HepG2 (cell line): ENCODE results near the gene CCDC142. TPM values are rescaled to one million over a fixed set of nuclear protein-coding genes. Genes with fewer than 3 reads are reported as not detected.

Experiments used
- DPF2 ChIP-seq: sonication (generic); formaldehyde crosslinking; IDR thresholded peaks from 2 replicates; pipeline ENCODE4 v1.4.0; 2020; ENCODE audit warnings: mild to moderate bottlenecking, low read depth, missing genetic modification reagents, borderline replicate concordance
- RARA ChIP-seq: IDR thresholded peaks from 2 replicates; pipeline ENCODE4 v1.6.1; 2016; ENCODE audit warnings: missing genetic modification reagents, missing compliant biosample characterization
- SALL1 ChIP-seq: sonication (generic); formaldehyde crosslinking; IDR thresholded peaks from 2 replicates; pipeline ENCODE4 v1.8.0; 2022; ENCODE audit warnings: mild to moderate bottlenecking, missing genetic modification reagents
- ZBTB38 ChIP-seq: sonication (generic); formaldehyde crosslinking; IDR thresholded peaks from 2 replicates; pipeline ENCODE4 v1.5.1; 2020; ENCODE audit warnings: mild to moderate bottlenecking, missing genetic modification reagents
- ZFP36 ChIP-seq: fragments of 150-350 bp; IDR thresholded peaks from 2 replicates; pipeline ENCODE4 v1.6.1; 2018; ENCODE audit warnings: borderline replicate concordance, low read length, low read depth; ENCODE audit not compliant: partially characterized antibody
- ZNF3 ChIP-seq: IDR thresholded peaks from 2 replicates; pipeline ENCODE4 v1.7.0; 2017; ENCODE audit warnings: inconsistent platforms
- ZNF496 ChIP-seq: sonication (generic); formaldehyde crosslinking; IDR thresholded peaks from 2 replicates; pipeline ENCODE4 v1.8.1; 2023; ENCODE audit warnings: mild to moderate bottlenecking, moderate library complexity, missing genetic modification reagents; ENCODE audit not compliant: insufficient replicate concordance
- ZNF607 ChIP-seq: sonication (generic); formaldehyde crosslinking; IDR thresholded peaks from 2 replicates; pipeline ENCODE4 v1.5.1; 2020; ENCODE audit warnings: missing genetic modification reagents, mild to moderate bottlenecking, borderline replicate concordance
- ZNF670 ChIP-seq: sonication (generic); formaldehyde crosslinking; IDR thresholded peaks from 2 replicates; pipeline ENCODE4 v1.8.0; 2022; ENCODE audit warnings: mild to moderate bottlenecking, missing genetic modification reagents, borderline replicate concordance
- polyA plus RNA-seq, 8 experiments: library from polyadenylated mRNA; depleted of rRNA in 3 of 8; stranded (reverse) in 7 of 8; unstranded in 1 of 8; fragments of >200 nt; fragmentation: Illumina TruSeq in 4 of 8; extraction: Trizol in 4 of 8; gene quantifications; 2 replicates each; pipeline versions ENCODE4 v1.2.1 to v1.2.3, GENCODE V29; 2011 to 2016; ENCODE audit warnings: low read depth in 4 of 8, missing spikeins in 1 of 8, mixed read lengths in 1 of 8; ENCODE audit not compliant: insufficient read depth in 1 of 8
- total RNA-seq, 5 experiments: library from RNA; depleted of rRNA; stranded (reverse); fragments of >200 nt; fragmentation: Illumina TruSeq; extraction: Trizol; gene quantifications; 2 replicates each; pipeline ENCODE4 v1.2.3, GENCODE V29; 2016; ENCODE audit warnings: low read depth in 1 of 5
- TF ChIP-seq, protein P1 (sequence below): IDR thresholded peaks from 2 replicates; pipeline ENCODE4 v1.6.1; 2012; ENCODE audit warnings: low read depth, low read length, improper control_type of control experiment

Gene CCDC142
- total and polyA plus RNA-seq, 2 of the 13 experiments (the other 11 are each of a cell fraction or from before 2014, with no cell fraction given), result 14.7 to 30.4 TPM

DNA sequence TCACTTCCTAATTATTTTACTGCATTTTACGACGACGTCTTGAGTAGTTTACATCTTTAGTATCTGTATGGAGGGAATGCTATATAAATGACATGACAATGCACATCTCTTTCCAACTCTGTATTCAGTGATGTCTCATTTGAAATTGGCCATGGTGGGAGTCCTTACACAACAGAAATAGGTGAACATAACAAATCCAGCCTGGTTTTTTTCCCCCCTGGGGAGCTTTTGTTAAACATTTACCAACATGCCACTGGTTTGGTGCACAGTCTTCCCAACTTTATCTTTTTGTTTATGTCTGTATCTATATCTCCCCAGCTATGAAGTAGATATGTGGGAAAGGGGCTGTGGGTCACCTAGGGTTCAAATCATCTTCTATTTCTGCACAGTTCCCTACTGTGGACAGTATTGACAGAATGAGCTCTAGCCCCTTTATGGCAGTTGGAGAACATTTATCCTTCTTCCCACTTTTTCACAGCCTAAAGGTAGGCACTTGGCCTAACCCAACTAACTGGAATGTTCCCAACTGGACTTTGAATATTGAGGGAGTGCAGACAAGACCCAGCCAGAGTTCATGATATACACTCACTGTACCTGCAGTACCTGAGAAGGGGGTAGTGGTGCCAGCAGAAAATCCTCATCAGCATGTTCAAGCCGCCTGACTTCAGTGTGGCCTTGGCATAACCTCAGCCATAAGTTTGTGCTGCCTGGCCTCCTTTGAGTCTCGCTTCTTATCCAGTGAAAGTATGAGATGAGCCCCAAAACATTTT lies 35.4 kb downstream of the CCDC142 start (continued):
- TF ChIP-seq SALL1 (peak; percentile 60; the same call in 1 of the 2 replicates), RARA (CRISPR knock-in tag) (peak; percentile 73), ZNF3 (CRISPR knock-in tag) (no peak), ZFP36 (no peak), ZNF607 (CRISPR knock-in tag) (peak; percentile 75; the same call in 1 of the 2 replicates), ZNF670 (CRISPR knock-in tag) (no peak), DPF2 (CRISPR knock-in tag) (no peak), ZNF496 (CRISPR knock-in tag) (no peak), ZBTB38 (CRISPR knock-in tag) (no peak)
- TF ChIP-seq, protein P1, sequence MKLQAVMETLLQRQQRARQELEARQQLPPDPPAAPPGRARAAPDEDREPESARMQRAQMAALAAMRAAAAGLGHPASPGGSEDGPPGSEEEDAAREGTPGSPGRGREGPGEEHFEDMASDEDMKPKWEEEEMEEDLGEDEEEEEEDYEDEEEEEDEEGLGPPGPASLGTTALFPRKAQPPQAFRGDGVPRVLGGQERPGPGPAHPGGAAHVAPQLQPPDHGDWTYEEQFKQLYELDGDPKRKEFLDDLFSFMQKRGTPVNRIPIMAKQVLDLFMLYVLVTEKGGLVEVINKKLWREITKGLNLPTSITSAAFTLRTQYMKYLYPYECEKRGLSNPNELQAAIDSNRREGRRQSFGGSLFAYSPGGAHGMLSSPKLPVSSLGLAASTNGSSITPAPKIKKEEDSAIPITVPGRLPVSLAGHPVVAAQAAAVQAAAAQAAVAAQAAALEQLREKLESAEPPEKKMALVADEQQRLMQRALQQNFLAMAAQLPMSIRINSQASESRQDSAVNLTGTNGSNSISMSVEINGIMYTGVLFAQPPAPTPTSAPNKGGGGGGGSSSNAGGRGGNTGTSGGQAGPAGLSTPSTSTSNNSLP, result no peak
- TF ChIP-seq, all 625 proteins: peak for 118
